Mucosa of descending colon (tissue), 3 donors: ENCODE results near the gene STPG3. TPM values are rescaled to one million over a fixed set of nuclear protein-coding genes. Genes with fewer than 3 reads are reported as not detected.

Experiments used
- ATAC-seq: fragments of 200-7000 bp; cut with Tn5 transposase; one replicate; pipeline ENCODE4 v1.9.1; 2020; ENCODE audit warnings: mild to moderate bottlenecking, moderate library complexity
- DNase-seq, 3 donors: peaks; one replicate each; pipeline ENCODE4 v3.0.0-alpha.2; 2020
- H3K36me3 ChIP-seq: fragments of 200-600 bp; one replicate; pipeline ENCODE4 v1.8.0; 2021; ENCODE audit warnings: low read depth, mild to moderate bottlenecking
- H3K4me1 ChIP-seq: fragments of 200-600 bp; one replicate; pipeline ENCODE4 v1.8.0; 2021; ENCODE audit warnings: low read depth, mild to moderate bottlenecking
- H3K4me3 ChIP-seq: fragments of 200-600 bp; one replicate; pipeline ENCODE4 v1.8.0; 2021; ENCODE audit warnings: mild to moderate bottlenecking
- H3K9me3 ChIP-seq: fragments of 200-600 bp; one replicate; pipeline ENCODE4 v1.8.0; 2021; ENCODE audit warnings: mild to moderate bottlenecking
- CTCF ChIP-seq: fragments of 200-600 bp; IDR thresholded peaks from one replicate; pipeline ENCODE4 v1.8.0; 2022; ENCODE audit warnings: antibody characterized with exemption, mild to moderate bottlenecking
- intact Hi-C, 2 donors: fragments of 100-400 bp; cut with DNase I in 1 of 2; cut with micrococcal nuclease in 1 of 2; formaldehyde crosslinking; loops; one replicate each; pipeline versions ENCODE4 v1.11.0 to v1.11.1; 2022; cut with DNase I, micrococcal nuclease
- total RNA-seq, 3 donors: library from RNA; stranded (reverse); fragmentation: NEBNext Ultra II Directional in 2 of 3; extraction: Animal tissue kit (Norgen Biotek cat#: 25700) in 2 of 3; gene quantifications; one replicate each; pipeline versions ENCODE4 v1.2.1 to v1.2.4, GENCODE V29; 2021 to 2023
- donor health status: DM: no; HTN: no; CAD: no; lungs with moderate emphysema.
- donor health status: DM: no; HTN: no; CAD: no.
- donor health status: DM: no; HTN: yes; CAD: no.

The STPG3 gene
- total RNA-seq, 3 donors from 2014 or later, result not detected

DNA sequence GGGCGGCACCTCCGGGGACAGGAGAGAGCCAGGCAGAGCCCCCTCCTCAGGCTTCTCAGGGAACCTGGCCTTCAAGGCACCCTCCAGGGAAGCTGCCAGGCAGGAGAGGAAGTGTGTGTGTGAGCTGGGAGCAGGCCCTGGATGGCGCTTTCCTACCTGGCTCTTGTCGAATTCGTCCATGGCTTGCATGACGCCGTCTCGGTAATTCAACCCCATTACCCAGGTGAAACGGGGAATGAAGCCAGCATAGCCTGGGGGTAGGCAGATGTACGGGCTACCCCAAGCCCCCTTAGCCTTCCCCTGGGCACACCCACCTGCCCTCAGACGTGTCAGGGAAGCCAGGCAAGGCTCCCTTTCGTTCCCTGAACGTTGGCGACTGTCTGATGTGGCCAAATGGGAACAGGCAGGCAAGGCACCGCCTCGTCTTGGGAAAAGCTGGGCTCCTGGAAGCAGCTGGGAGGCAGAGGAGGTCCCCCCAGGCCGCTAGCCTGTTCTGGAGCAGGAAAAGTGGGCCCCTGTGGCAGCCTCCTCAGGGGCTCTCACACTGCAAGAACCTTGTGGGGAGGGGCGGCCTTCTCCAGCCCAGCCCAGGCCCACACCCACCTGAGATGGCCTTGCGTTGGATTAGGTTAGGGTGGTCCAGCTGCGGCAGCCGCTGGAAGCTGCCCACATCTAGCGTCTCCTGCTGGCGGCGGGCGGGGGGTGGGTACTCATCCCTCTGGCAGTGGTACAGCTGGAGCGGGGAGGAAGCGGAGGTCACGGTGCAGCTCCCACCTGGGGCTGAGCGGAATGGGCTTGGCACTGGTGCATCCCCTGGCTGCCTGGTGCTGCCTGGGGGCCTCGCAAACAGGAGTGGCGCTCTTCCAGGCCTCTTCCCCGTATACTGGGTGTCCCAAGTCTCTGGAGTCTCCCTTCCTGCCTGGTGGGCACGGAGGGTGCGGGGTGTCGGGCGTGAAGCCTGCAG is 6.3 kb upstream of the STPG3 start:
- ATAC-seq, result no peak
- Histone ChIP-seq H3K4me3 (no peak overlapping the region), H3K4me1 (peaks cover 19% of the 10 kb centered on the region), H3K9me3 (no peaks in the 10 kb centered on the region), H3K36me3 (peaks cover 4% of the 10 kb centered on the region)
- intact Hi-C loops, result no loop called here
- DNase-seq, result no peak
- no peak for TF ChIP-seq CTCF

- DNase-seq, result no peak
- no peaks in the 10 kb centered on the region for H3K9me3 ChIP-seq
- H3K4me1 ChIP-seq, result peaks cover 15% of the 10 kb centered on the region
- H3K4me3 ChIP-seq, result no peak overlapping the region
- TF ChIP-seq CTCF, result no peak
- intact Hi-C loops, result no loop called here
- ATAC-seq, result no peak
- peaks cover 4% of the 10 kb centered on the region for H3K36me3 ChIP-seq
Observed at GRCh38 chr9:137245450-137246421, 5.3 kb upstream of the STPG3 start.

DNA sequence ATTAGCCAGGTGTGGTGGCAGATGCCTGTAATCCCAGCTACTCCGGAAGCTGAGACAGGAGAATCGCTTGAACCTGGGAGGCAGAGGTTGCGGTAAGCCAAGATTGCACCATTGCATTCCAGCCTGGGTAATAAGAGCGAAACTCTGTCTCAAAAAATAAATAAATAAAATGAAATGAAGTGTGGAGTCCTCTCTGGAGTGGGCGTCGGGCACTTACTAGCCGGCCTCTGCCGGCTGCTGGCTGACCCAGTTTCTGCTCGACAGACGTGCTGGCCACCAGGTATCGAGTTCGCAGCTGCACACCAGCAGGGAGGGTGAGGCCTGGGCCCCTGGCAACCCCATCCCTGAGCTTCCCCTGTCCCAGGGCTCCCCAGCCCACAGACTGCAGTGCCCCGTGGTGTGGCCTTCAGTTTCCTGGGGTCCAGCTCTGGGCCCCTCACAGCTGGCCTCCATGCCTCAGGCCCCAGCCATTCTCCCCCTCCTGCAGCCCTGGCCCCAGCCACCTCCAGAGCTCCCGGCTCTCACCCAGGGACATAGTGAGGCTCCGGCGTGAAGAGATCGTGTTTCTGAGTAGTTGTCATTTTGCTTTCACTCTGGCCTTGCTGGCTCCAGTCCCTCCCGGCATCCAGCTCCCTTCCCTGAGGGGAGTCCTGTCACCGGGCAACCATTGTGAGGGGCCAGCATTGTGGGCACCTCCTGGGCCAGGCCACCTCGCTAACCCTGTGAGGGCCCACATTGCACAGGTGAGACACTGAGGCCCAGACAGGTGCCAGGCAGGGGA is 3.8 kb upstream of the STPG3 start:
- Histone ChIP-seq H3K4me1 (peaks cover 9% of the 10 kb centered on the region), H3K4me3 (no peak overlapping the region), H3K9me3 (no peaks in the 10 kb centered on the region), H3K36me3 (no peaks in the 10 kb centered on the region)
- intact Hi-C loops, result no loop called here
- DNase-seq (no peak), ATAC-seq (no peak)
- no peak for TF ChIP-seq CTCF

DNA sequence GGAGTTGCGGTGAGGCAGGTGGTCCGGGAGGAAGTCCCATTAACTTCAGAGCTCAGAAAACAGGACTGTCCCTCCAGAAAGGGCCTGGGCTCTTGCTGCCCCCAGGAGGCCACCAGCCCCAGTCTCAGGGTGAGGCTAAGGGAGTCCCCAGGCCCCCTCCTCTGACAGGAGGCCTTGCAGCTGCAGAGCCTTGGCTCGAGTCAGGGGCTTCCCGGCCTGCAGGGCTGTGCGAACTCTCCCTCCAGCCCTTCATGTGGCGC is 3.2 kb upstream of the STPG3 start:
- no peak for TF ChIP-seq CTCF
- H3K9me3 ChIP-seq, result no peaks in the 10 kb centered on the region
- DNase-seq (no peak), ATAC-seq (no peak)
- peaks cover 8% of the 10 kb centered on the region for H3K4me1 ChIP-seq
- no peaks in the 10 kb centered on the region for H3K36me3 ChIP-seq
- intact Hi-C loops, result no loop called here
- H3K4me3 ChIP-seq, result no peak overlapping the region
